Measurements from ENCODE around the gene TRPM6. TPM values are rescaled to one million over a fixed set of nuclear protein-coding genes. Genes with fewer than 3 reads are reported as not detected.
A peak's percentile ranks its signal among the peaks of the same experiment; 100 is the strongest.
"Not testable (repeated sequence)": the region's sequence is repeated elsewhere in the genome, so short reads cannot be mapped to it uniquely, and the experiment has no call there.

The TRPM6 gene
- total RNA-seq, 1 donor from 2014 or later, result 9.1 TPM

DNA sequence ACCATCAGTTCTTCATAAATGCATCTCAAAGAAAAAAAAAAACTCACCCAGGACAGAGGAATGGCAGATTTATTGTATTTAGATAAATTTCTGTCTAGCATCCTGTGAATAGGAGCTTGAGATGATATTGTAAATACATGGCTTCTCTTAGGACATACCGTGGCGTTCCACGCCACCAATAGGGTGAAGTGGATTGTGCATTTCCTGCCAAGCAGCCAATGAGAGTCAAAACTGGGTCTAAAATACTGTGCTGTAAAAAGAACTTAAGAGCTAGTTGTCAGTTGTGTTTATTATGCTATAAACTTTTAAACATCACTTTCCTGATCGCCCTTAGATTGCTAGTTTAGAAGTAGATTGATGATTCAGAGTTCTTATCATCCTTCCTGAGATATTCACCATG is 20.9 kb upstream of the TRPM6 start:
- H3K9me3 ChIP-seq, result no peaks in the 10 kb centered on the region
- H3K36me3 ChIP-seq, result no peaks in the 10 kb centered on the region
- H3K4me1 ChIP-seq, result no peaks in the 10 kb centered on the region
- no peak overlapping the region for H3K27ac ChIP-seq
- TF ChIP-seq, protein P1, sequence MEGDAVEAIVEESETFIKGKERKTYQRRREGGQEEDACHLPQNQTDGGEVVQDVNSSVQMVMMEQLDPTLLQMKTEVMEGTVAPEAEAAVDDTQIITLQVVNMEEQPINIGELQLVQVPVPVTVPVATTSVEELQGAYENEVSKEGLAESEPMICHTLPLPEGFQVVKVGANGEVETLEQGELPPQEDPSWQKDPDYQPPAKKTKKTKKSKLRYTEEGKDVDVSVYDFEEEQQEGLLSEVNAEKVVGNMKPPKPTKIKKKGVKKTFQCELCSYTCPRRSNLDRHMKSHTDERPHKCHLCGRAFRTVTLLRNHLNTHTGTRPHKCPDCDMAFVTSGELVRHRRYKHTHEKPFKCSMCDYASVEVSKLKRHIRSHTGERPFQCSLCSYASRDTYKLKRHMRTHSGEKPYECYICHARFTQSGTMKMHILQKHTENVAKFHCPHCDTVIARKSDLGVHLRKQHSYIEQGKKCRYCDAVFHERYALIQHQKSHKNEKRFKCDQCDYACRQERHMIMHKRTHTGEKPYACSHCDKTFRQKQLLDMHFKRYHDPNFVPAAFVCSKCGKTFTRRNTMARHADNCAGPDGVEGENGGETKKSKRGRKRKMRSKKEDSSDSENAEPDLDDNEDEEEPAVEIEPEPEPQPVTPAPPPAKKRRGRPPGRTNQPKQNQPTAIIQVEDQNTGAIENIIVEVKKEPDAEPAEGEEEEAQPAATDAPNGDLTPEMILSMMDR (IDR thresholded peaks at IDR 0.05), result no peak
- TF ChIP-seq POLR2AphosphoS5 (IDR thresholded peaks at IDR 0.05; ENCODE audit: insufficient read depth in 1 of 2, low read depth in 1 of 2), result no peak
- TF ChIP-seq POLR2A (IDR thresholded peaks at IDR 0.05), result no peak
- intact Hi-C loops (cut with DNase I), result no loop called here
- no peak for DNase-seq (ENCODE audit: extremely low spot score in 2 of 2)
- no peak overlapping the region for H3K4me3 ChIP-seq
- H3K27me3 ChIP-seq, result no peaks in the 10 kb centered on the region

DNA sequence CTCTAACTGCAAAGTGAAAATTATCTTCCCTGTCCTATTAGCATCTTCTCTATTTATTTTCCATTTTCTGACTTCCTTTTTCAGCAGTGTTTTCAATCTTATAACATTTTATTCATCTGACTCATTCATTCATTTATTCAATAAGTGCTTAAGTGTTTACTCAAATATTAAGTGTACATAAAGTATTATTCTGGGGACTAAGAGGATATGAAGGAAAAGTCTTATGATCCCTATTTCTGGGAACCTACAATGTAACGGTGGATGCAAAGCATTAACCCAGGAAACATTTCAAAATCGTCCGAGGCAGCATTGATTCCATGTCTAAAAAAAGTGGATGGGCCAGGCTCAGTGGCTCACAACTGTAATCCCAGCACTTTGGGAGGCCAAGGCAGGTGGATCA is 19.4 kb upstream of the TRPM6 start:
- no peak overlapping the region for H3K27ac ChIP-seq
- H3K36me3 ChIP-seq, result no peaks in the 10 kb centered on the region
- no peak for TF ChIP-seq POLR2AphosphoS5 (IDR thresholded peaks at IDR 0.05; ENCODE audit: insufficient read depth in 1 of 2, low read depth in 1 of 2)
- TF ChIP-seq POLR2A (IDR thresholded peaks at IDR 0.05), result no peak
- TF ChIP-seq, protein P1 (IDR thresholded peaks at IDR 0.05), result no peak
- no peaks in the 10 kb centered on the region for H3K4me1 ChIP-seq
- intact Hi-C loops (cut with DNase I), result no loop called here
- no peak for DNase-seq (ENCODE audit: extremely low spot score in 2 of 2)
- no peak overlapping the region for H3K4me3 ChIP-seq
- no peaks in the 10 kb centered on the region for H3K27me3 ChIP-seq
- H3K9me3 ChIP-seq, result no peaks in the 10 kb centered on the region

DNA sequence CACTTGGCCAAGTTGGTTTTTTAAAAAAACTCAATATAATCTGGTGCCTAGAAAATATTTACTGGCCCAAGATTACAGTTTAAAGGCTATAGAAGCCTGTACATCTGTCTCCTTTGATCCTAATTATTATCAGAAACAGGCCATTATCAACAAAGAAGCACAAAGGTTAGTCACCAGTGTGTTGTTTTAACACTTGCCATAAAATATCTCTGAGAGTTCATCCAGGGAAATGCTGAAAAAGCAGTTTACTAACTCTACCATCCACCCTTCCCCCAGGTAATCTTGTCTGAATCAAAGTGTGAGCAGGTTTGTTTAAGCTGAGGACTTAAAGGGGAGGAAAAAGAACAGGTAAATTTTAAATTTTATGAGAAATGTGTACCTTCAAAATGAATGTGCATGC is 13.3 kb upstream of the TRPM6 start:
- DNase-seq (ENCODE audit: extremely low spot score in 2 of 2), result no peak
- Histone ChIP-seq H3K4me3 (no peak overlapping the region), H3K36me3 (no peaks in the 10 kb centered on the region), H3K27me3 (no peaks in the 10 kb centered on the region), H3K9me3 (no peaks in the 10 kb centered on the region), H3K27ac (no peak overlapping the region), H3K4me1 (no peaks in the 10 kb centered on the region)
- TF ChIP-seq, protein P1 (IDR thresholded peaks at IDR 0.05), result no peak
- intact Hi-C loops (cut with DNase I), result no loop called here

DNA sequence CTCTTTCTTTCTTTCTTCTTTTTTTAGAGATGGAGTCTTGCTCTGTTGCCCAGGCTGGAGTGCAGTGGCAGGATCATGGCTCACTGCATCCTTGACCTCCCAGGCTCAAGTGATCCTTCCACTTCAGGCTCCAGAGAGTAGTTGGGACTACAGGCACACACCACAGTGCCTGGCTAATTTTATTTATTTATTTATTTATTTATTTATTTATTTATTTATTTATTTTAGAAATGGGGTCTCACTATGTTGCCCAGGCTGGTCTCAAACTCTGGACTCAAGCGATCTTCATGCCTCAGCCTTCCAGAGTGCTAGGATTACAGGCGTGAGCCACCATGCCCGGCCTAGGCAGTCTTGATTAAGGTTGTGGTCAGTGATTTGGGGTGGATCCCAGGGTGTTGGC is 728 bp upstream of the TRPM6 start:
- H3K4me3 ChIP-seq; H3K36me3 ChIP-seq; intact Hi-C loops (cut with DNase I); H3K9me3 ChIP-seq; H3K27ac ChIP-seq; DNase-seq (ENCODE audit: extremely low spot score in 2 of 2); H3K27me3 ChIP-seq: not testable (repeated sequence)
- peaks cover 11% of the 10 kb centered on the region for H3K4me1 ChIP-seq

DNA sequence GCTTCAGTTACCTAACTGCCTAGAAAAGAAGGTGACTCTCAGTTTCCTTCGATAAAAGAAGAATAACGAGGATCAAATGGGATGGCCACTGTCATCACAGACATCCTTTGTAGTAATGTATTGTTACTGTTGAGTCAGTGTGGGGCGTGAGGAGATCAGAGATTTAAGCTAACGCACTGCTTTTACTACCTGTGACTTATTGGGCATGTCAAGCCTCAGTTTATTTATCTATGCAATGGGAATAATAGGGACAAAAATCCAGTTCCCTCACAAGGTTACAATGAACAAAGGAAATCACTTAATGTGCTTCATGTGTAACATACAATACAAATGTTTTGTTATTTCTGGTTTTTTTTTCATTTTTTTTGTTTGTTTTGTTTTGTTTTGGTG is 255 bp upstream of the TRPM6 start:
- intact Hi-C loops (cut with DNase I), result no loop called here
- no peaks in the 10 kb centered on the region for H3K9me3 ChIP-seq
- H3K27ac ChIP-seq, result peak overlapping the region; percentile 31

More for the DNA sequence above, 255 bp upstream of the TRPM6 start:
- TF ChIP-seq POLR2AphosphoS5 (IDR thresholded peaks at IDR 0.05; ENCODE audit: insufficient read depth in 1 of 2, low read depth in 1 of 2) (no peak), POLR2A (IDR thresholded peaks at IDR 0.05) (no peak)
- TF ChIP-seq, protein P1 (IDR thresholded peaks at IDR 0.05), result no peak
- peak overlapping the region; percentile 54 to 56 for H3K4me3 ChIP-seq
- H3K4me1 ChIP-seq, result peaks cover 11% of the 10 kb centered on the region
- H3K27me3 ChIP-seq, result no peaks in the 10 kb centered on the region
- no peak for DNase-seq (ENCODE audit: extremely low spot score in 2 of 2)
- H3K36me3 ChIP-seq, result no peaks in the 10 kb centered on the region

All from vagina (tissue), 2 donors.